Common myeloid progenitor, CD34-positive (primary cell): ENCODE measurements around the gene CCR4.

Source experiments
- CTCF ChIA-PET: fragments of 350-600 bp; sonication (Branson Sonifier 250); formaldehyde crosslinking; loops from one replicate; lab custom pipeline; 2021; ENCODE audit warnings: antibody characterized with exemption; lab: Charles Lee
- POLR2A ChIA-PET: fragments of 350-600 bp; sonication (Branson Sonifier 250); formaldehyde crosslinking; loops from one replicate; lab custom pipeline; 2021; ENCODE audit warnings: antibody characterized with exemption; lab: Charles Lee
- DNase-seq, 3 donors: peaks; one replicate each; pipeline versions ENCODE4 v3.0.0 to v3.0.0-alpha.2; 2013
- H3K27ac ChIP-seq, 2 experiments: 1 replicate in 1 of 2; 2 replicates in 1 of 2; pipeline ENCODE4 v1.7.0; 2013; ENCODE audit warnings: inconsistent platforms in 2 of 2, low read length in 2 of 2, mild to moderate bottlenecking in 2 of 2, low read depth in 1 of 2, moderate library complexity in 1 of 2; ENCODE audit not compliant: severe bottlenecking in 2 of 2, insufficient read depth in 1 of 2, poor library complexity in 1 of 2
- H3K27me3 ChIP-seq, 5 experiments: replicated peaks in 2 of 5; 1 replicate in 3 of 5; 2 replicates in 2 of 5; pipeline versions ENCODE4 v1.6.1 to v1.7.0; 2013; ENCODE audit warnings: low read length in 4 of 5, mild to moderate bottlenecking in 2 of 5, moderate library complexity in 2 of 5, inconsistent platforms in 1 of 5; ENCODE audit not compliant: insufficient read depth in 5 of 5, control insufficient read depth in 4 of 5
- H3K36me3 ChIP-seq, 4 experiments: 1 replicate in 2 of 4; 2 replicates in 2 of 4; pipeline versions ENCODE4 v1.6.1 to v1.7.0; 2013; ENCODE audit warnings: low read length in 3 of 4, control low read depth in 1 of 4, mild to moderate bottlenecking in 1 of 4; ENCODE audit not compliant: control insufficient read depth in 4 of 4, insufficient read depth in 4 of 4
- H3K4me1 ChIP-seq, 4 experiments: 1 replicate in 3 of 4; 2 replicates in 1 of 4; pipeline versions ENCODE4 v1.6.1 to v1.7.1; 2013; ENCODE audit warnings: low read length in 3 of 4, mild to moderate bottlenecking in 3 of 4, control low read depth in 1 of 4, inconsistent platforms in 1 of 4, moderate library complexity in 1 of 4; ENCODE audit not compliant: control insufficient read depth in 4 of 4, insufficient read depth in 4 of 4; ENCODE audit errors: control extremely low read depth in 1 of 4
- H3K4me3 ChIP-seq, 7 experiments: 1 replicate in 4 of 7; 2 replicates in 3 of 7; pipeline versions ENCODE4 v1.5.1 to v1.7.0; 2013; ENCODE audit warnings: mild to moderate bottlenecking in 7 of 7, low read length in 6 of 7, moderate library complexity in 6 of 7, inconsistent platforms in 2 of 7, low read depth in 2 of 7, control low read depth in 1 of 7; ENCODE audit not compliant: insufficient read depth in 4 of 7, control insufficient read depth in 1 of 7; ENCODE audit errors: extremely low read depth in 1 of 7
- H3K9me3 ChIP-seq, 5 experiments: 1 replicate in 4 of 5; 2 replicates in 1 of 5; pipeline versions ENCODE4 v1.6.1 to v1.7.1; 2013; ENCODE audit warnings: low read length in 4 of 5, mild to moderate bottlenecking in 2 of 5, inconsistent platforms in 1 of 5, low read depth in 1 of 5, moderate library complexity in 1 of 5; ENCODE audit not compliant: control insufficient read depth in 4 of 5, insufficient read depth in 2 of 5; ENCODE audit errors: control extremely low read depth in 1 of 5
- WGBS: methylation state at CpG from one replicate; pipeline ENCODE4 v1.1.5; 2013; ENCODE audit not compliant: insufficient coverage; 5-methylcytosine and 5-hydroxymethylcytosine counted together

CCR4 gene

GRCh38 chr3:32950516-32950915, 928 bp upstream of the CCR4 start:
- POLR2A ChIA-PET, result no interaction called here
- Histone ChIP-seq H3K9me3 (no peaks in the 10 kb centered on the region), H3K27ac (no peak overlapping the region), H3K4me3 (peak overlapping the region in 1 of 7 experiments; percentile 7), H3K27me3 (no peaks in the 10 kb centered on the region), H3K4me1 (peaks cover 0 to 27% (median 14%) of the 10 kb centered on the region in 4 experiments), H3K36me3 (no peaks in the 10 kb centered on the region)
- 96% methylated on average over 3 of the region's 3 CpGs for WGBS
- DNase-seq, result no peak
- CTCF ChIA-PET, result interaction anchor here (1.4 to 9.8 kb wide), 5 partner anchors 17 to 422 kb away, joined by 3 to 162 read pairs (median 17); no protein-coding TSS in a partner anchor

- Histone ChIP-seq H3K36me3 (no peaks in the 10 kb centered on the region), H3K4me3 (no peak overlapping the region), H3K27me3 (no peaks in the 10 kb centered on the region), H3K4me1 (peaks cover 0 to 27% (median 14%) of the 10 kb centered on the region in 4 experiments), H3K27ac (no peak overlapping the region), H3K9me3 (no peaks in the 10 kb centered on the region)
- peak in 1 of 3 donors; percentile 23 for DNase-seq
- POLR2A ChIA-PET, result no interaction called here
- 36% methylated on average over 5 of the region's 11 CpGs for WGBS
- CTCF ChIA-PET, result interaction anchor here (0.9 to 9.8 kb wide), 4 partner anchors 15 to 121 kb away, joined by 3 to 162 read pairs (median 4); no protein-coding TSS in a partner anchor
These were observed 1.1 kb downstream of the CCR4 start for GRCh38 chr3:32952369-32953077.

GRCh38 chr3:32954506-32954905, 3.1 kb downstream of the CCR4 start:
- Histone ChIP-seq H3K9me3 (no peaks in the 10 kb centered on the region), H3K36me3 (no peaks in the 10 kb centered on the region), H3K4me3 (no peak overlapping the region), H3K4me1 (peaks cover 0 to 27% (median 12%) of the 10 kb centered on the region in 4 experiments), H3K27ac (no peak overlapping the region), H3K27me3 (no peaks in the 10 kb centered on the region)
- ChIA-PET POLR2A (no interaction called here), CTCF (interaction anchor here (1.0 to 9.8 kb wide), 2 partner anchors 8 to 119 kb away, joined by 3 to 162 read pairs; no protein-coding TSS in a partner anchor)
- no CpG with 5 or more reads among the region's 1 CpG for WGBS
- DNase-seq, result no peak

- no peak overlapping the region for H3K27ac ChIP-seq
- ChIA-PET CTCF (interaction anchor here (1.0 to 1.1 kb wide), 2 partner anchors 8 to 10 kb away, joined by 3 read pairs; no protein-coding TSS in a partner anchor), POLR2A (no interaction called here)
- no peaks in the 10 kb centered on the region for H3K9me3 ChIP-seq
- DNase-seq, result no peak
- H3K4me1 ChIP-seq, result peaks cover 0 to 10% (median 1%) of the 10 kb centered on the region in 4 experiments
- no peaks in the 10 kb centered on the region for H3K36me3 ChIP-seq
- WGBS, result 97% methylated on average over 12 of the region's 14 CpGs
- no peaks in the 10 kb centered on the region for H3K27me3 ChIP-seq
- no peak overlapping the region for H3K4me3 ChIP-seq
These were observed 5.5 kb downstream of the CCR4 start for GRCh38 chr3:32956750-32957570.

- POLR2A ChIA-PET, result no interaction called here
- Histone ChIP-seq H3K27ac (no peak overlapping the region), H3K36me3 (no peaks in the 10 kb centered on the region), H3K27me3 (no peaks in the 10 kb centered on the region), H3K4me1 (peaks cover 0 to 2% (median 0%) of the 10 kb centered on the region in 4 experiments), H3K4me3 (no peak overlapping the region), H3K9me3 (no peaks in the 10 kb centered on the region)
- 100% methylated on average over 2 of the region's 5 CpGs for WGBS
- DNase-seq, result no peak
- CTCF ChIA-PET, result interaction anchor here (1.1 kb wide), 1 partner anchor 9 kb away, joined by 3 read pairs; no protein-coding TSS in a partner anchor
These were observed 7.1 kb downstream of the CCR4 start for GRCh38 chr3:32958509-32958908.

GRCh38 chr3:32959371-32959770, 7.9 kb downstream of the CCR4 start:
- Histone ChIP-seq H3K27me3 (no peaks in the 10 kb centered on the region), H3K9me3 (no peaks in the 10 kb centered on the region), H3K36me3 (no peaks in the 10 kb centered on the region), H3K4me1 (peaks cover 0 to 2% (median 0%) of the 10 kb centered on the region in 4 experiments), H3K27ac (no peak overlapping the region), H3K4me3 (no peak overlapping the region)
- CTCF ChIA-PET, result interaction anchor here (1.7 kb wide), 1 partner anchor 12 kb away, joined by 8 read pairs; no protein-coding TSS in a partner anchor
- DNase-seq, result no peak
- POLR2A ChIA-PET, result no interaction called here
- WGBS, result 100% methylated on average over 3 of the region's 3 CpGs
